Measurements from ENCODE around the gene DLGAP1.

DNA sequence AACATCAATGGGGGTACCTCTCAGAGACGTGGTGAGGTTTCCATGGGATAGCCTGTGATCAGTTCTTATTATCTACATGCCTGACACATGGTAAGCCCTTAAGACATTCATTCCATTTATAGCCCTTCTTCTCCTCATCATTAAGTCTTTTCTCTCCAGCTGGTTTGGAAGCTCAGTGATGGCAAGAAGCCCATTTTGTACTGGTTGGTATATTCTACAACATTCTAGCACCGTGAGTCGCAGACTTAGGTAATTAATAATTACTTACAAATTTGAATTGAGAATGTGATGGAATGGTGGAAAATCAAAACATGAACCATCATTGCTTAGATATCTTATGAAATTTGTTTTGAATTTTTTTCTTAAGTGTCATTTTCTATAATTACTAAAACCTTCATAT is 472.6 kb downstream of the DLGAP1 start:
- TF ChIP-seq EZH2 (IDR thresholded peaks at IDR 0.05) (no peak), POLR2A (IDR thresholded peaks at IDR 0.05; ENCODE audit: borderline replicate concordance, extremely low read depth, insufficient read depth, insufficient read length) (no peak), SIN3A (IDR thresholded peaks at IDR 0.05; ENCODE audit: low read depth) (no peak), ZNF274 (IDR thresholded peaks at IDR 0.05; ENCODE audit: low read depth, low read length) (no peak), EZH2phosphoT487 (IDR thresholded peaks at IDR 0.05; ENCODE audit: borderline replicate concordance) (no peak)
- TF ChIP-seq, protein P1, sequence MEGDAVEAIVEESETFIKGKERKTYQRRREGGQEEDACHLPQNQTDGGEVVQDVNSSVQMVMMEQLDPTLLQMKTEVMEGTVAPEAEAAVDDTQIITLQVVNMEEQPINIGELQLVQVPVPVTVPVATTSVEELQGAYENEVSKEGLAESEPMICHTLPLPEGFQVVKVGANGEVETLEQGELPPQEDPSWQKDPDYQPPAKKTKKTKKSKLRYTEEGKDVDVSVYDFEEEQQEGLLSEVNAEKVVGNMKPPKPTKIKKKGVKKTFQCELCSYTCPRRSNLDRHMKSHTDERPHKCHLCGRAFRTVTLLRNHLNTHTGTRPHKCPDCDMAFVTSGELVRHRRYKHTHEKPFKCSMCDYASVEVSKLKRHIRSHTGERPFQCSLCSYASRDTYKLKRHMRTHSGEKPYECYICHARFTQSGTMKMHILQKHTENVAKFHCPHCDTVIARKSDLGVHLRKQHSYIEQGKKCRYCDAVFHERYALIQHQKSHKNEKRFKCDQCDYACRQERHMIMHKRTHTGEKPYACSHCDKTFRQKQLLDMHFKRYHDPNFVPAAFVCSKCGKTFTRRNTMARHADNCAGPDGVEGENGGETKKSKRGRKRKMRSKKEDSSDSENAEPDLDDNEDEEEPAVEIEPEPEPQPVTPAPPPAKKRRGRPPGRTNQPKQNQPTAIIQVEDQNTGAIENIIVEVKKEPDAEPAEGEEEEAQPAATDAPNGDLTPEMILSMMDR (IDR thresholded peaks at IDR 0.05 in 2 of 3, conservative IDR thresholded peaks at IDR 0.05 in 1 of 3; ENCODE audit: borderline replicate concordance in 1 of 3, insufficient read depth in 1 of 3, low read depth in 2 of 3, low read length in 2 of 3): no peak
- TF ChIP-seq, protein P2, sequence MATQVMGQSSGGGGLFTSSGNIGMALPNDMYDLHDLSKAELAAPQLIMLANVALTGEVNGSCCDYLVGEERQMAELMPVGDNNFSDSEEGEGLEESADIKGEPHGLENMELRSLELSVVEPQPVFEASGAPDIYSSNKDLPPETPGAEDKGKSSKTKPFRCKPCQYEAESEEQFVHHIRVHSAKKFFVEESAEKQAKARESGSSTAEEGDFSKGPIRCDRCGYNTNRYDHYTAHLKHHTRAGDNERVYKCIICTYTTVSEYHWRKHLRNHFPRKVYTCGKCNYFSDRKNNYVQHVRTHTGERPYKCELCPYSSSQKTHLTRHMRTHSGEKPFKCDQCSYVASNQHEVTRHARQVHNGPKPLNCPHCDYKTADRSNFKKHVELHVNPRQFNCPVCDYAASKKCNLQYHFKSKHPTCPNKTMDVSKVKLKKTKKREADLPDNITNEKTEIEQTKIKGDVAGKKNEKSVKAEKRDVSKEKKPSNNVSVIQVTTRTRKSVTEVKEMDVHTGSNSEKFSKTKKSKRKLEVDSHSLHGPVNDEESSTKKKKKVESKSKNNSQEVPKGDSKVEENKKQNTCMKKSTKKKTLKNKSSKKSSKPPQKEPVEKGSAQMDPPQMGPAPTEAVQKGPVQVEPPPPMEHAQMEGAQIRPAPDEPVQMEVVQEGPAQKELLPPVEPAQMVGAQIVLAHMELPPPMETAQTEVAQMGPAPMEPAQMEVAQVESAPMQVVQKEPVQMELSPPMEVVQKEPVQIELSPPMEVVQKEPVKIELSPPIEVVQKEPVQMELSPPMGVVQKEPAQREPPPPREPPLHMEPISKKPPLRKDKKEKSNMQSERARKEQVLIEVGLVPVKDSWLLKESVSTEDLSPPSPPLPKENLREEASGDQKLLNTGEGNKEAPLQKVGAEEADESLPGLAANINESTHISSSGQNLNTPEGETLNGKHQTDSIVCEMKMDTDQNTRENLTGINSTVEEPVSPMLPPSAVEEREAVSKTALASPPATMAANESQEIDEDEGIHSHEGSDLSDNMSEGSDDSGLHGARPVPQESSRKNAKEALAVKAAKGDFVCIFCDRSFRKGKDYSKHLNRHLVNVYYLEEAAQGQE (IDR thresholded peaks at IDR 0.05; ENCODE audit: low read depth): no peak

All from HCT116 (cell line).